Upper lobe of left lung (tissue), 4 donors: ENCODE results near the gene CLIP4.

Experiments used
- CTCF ChIP-seq, 6 experiments: fragments of 450-650 bp in 4 of 6; fragments of 200-600 bp in 2 of 6; sonication (generic) in 2 of 6; IDR thresholded peaks; one replicate each; pipeline ENCODE4 v1.5.1; 2016 to 2019; ENCODE audit warnings: antibody characterized with exemption in 6 of 6
- EP300 ChIP-seq, 4 donors: sonication (generic); formaldehyde crosslinking; IDR thresholded peaks; one replicate each; pipeline ENCODE4 v1.5.1; 2017; ENCODE audit warnings: antibody characterized with exemption in 4 of 4, control low read depth in 2 of 4

DNA sequence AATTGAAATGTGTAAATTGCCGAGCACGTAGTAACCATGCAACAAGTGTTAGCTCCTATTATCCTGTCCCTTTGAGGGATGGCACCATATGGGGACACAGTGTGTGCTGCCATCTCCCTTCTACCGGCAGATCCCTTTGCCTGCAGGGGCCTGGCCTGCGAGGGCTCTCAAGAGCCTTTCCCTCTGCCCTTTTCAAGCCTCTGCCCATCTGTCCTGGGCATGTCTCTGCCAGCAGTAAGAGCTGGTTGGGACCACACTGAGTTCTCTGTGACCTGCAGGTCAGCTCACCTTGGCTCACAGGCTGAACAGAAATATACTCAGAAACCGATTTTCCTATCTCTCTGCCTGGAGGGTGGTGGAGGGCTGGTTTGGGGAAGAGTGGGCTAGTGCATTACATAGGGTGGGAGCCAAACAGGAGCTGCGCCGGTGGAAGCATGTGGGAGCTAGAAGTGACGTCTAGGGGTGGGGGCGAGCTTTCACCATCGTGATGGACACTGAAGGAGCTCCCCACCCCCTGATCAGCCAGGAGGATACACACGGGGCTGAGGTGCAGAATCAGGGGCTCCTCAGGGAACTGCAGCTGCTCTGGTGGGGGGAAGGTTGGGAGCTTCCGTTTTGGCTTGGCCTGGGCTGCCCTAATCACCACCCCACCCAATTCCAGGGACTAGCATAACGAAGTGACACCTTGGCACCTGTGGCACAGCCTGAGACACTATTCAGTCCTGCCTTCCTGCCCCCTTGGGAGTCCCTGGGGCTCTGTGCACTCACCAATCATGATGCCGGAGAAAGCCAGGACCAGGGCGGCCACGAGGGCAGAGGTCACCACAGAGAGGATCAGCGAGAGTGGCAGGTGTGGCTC is 109.7 kb downstream of the CLIP4 start:
- TF ChIP-seq EP300 (IDR thresholded peaks at IDR 0.05), result no peak
- TF ChIP-seq CTCF (IDR thresholded peaks at IDR 0.05), result no peak
